ENCODE results near the gene PDGFD. TPM values are rescaled to one million over a fixed set of nuclear protein-coding genes. Genes with fewer than 3 reads are reported as not detected.

Gene PDGFD
- total and polyA plus RNA-seq, 9 donors = 42.8 to 134 (median 77.9) TPM

- intact Hi-C loops (cut with DNase I) = no loop called here
- Histone ChIP-seq H3K36me3 (no peaks in the 10 kb centered on the region), H3K4me1 (ENCODE audit: insufficient read depth) (no peaks in the 10 kb centered on the region), H3K27me3 (no peaks in the 10 kb centered on the region), H3K4me3 (no peak overlapping the region), H3K9me3 (no peaks in the 10 kb centered on the region), H3K27ac (no peak overlapping the region)
- DNase-seq = no peak
- no peak for TF ChIP-seq POLR2A (IDR thresholded peaks at IDR 0.05)
- WGBS, 3 donors = 90 to 93% (median 93%) methylated on average over 6 of the region's 6 CpGs
These were observed 120.2 kb downstream of the PDGFD start for GRCh38 chr11:104043678-104044239.

GRCh38 chr11:104043142-104043541 lies 120.8 kb downstream of the PDGFD start:
- H3K27me3 ChIP-seq = no peaks in the 10 kb centered on the region
- no peak overlapping the region for H3K4me3 ChIP-seq
- intact Hi-C loops (cut with DNase I) = no loop called here
- H3K36me3 ChIP-seq = no peaks in the 10 kb centered on the region
- H3K27ac ChIP-seq = no peak overlapping the region
- H3K9me3 ChIP-seq = no peaks in the 10 kb centered on the region
- WGBS, 3 donors = 84 to 87% (median 86%) methylated on average over 4 of the region's 4 CpGs
- DNase-seq = no peak
- no peaks in the 10 kb centered on the region for H3K4me1 ChIP-seq (ENCODE audit: insufficient read depth)
- TF ChIP-seq POLR2A (IDR thresholded peaks at IDR 0.05) (no peak), EP300 (IDR thresholded peaks at IDR 0.05) (no peak), CTCF (IDR thresholded peaks at IDR 0.05) (no peak)

GRCh38 chr11:104041792-104042191 lies 122.2 kb downstream of the PDGFD start:
- no peak overlapping the region for H3K4me3 ChIP-seq
- no peaks in the 10 kb centered on the region for H3K36me3 ChIP-seq
- H3K27me3 ChIP-seq = no peaks in the 10 kb centered on the region
- no peak for DNase-seq
- H3K9me3 ChIP-seq = no peaks in the 10 kb centered on the region
- TF ChIP-seq CTCF (IDR thresholded peaks at IDR 0.05) (no peak), EP300 (IDR thresholded peaks at IDR 0.05) (no peak), POLR2A (IDR thresholded peaks at IDR 0.05) (no peak)
- H3K27ac ChIP-seq = no peak overlapping the region
- intact Hi-C loops (cut with DNase I) = no loop called here
- no peaks in the 10 kb centered on the region for H3K4me1 ChIP-seq (ENCODE audit: insufficient read depth)
- WGBS, 3 donors = 84 to 91% (median 88%) methylated on average over 2 of the region's 2 CpGs

GRCh38 chr11:104036995-104037394 lies 127.0 kb downstream of the PDGFD start:
- WGBS, 3 donors = 97 to 98% (median 97%) methylated on average over 21 of the region's 21 CpGs
- intact Hi-C loops (cut with DNase I) = no loop called here

More at GRCh38 chr11:104036995-104037394, 127.0 kb downstream of the PDGFD start:
- TF ChIP-seq POLR2A (IDR thresholded peaks at IDR 0.05) (no peak), CTCF (IDR thresholded peaks at IDR 0.05) (no peak), EP300 (IDR thresholded peaks at IDR 0.05) (no peak)
- no peak overlapping the region for H3K27ac ChIP-seq
- no peak for DNase-seq
- H3K4me3 ChIP-seq = no peak overlapping the region
- H3K9me3 ChIP-seq = no peaks in the 10 kb centered on the region
- H3K4me1 ChIP-seq (ENCODE audit: insufficient read depth) = peaks cover 3% of the 10 kb centered on the region
- no peaks in the 10 kb centered on the region for H3K36me3 ChIP-seq
- H3K27me3 ChIP-seq = no peaks in the 10 kb centered on the region

Measured in ovary (tissue), 9 donors.